ENCODE results near the gene CHAF1B.

Gene CHAF1B

DNA sequence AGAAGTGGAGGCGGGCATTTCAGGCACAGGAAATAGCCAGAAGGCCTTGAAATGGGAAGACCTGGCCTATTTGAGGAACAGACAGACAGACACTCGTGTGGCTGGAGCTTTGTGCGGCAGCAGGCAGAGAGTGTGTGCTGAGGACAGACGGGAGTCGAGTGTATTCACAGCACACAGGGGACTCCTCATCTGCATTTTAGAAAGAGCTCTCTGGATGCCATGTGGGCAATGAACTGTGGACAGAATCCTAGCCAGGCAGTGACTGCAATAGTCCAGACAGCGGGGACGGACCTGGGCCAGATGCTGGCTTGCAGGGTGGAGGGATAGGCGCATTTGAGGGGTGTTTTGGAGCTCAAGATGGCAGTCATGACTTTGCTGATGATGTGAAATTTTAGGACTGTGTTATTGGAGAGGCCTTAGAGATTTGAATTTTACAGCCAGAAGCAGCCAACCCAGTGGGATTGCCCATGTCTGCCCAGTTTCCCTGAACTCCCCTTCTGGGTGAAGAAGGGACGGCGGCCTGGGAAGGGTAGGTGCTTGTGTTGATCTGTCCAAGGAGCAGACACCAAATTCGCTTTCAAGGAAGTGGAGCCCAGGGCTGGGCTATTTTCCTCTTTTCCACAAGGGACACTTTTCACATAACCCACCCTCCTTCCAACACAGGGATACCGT is 43.7 kb downstream of the CHAF1B start:
- DNase-seq (ENCODE audit: low spot score) = no peak

DNA sequence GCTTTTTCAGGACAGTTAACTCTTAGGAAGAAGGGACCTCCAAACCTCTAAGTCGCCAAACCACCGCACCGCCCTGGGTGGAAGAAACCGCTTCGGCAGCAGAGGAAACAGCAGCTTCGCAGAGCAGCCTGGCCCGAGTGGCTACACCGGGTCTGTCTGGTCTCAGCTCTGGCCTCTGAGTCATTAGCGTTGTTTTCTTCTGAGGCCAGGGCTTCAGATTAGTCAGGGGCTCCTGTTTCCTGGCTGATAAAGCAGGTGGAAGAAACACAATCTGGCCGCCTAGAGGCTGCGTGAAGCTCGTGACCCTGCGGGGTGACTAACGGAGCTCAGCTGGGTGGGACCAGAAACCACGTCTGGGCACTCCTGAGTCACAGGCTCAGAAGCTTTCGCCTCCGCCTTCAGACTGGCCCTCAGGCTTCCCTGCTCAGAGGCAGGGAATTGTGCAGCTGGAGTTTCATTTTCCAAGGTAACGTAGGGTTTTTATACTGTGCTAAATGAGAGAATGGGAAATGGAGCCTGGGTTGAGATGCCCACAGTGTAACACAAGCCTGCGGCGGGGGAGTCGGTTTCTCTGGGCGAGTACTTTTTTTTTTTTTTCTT is 44.9 kb downstream of the CHAF1B start:
- no peak for DNase-seq (ENCODE audit: low spot score)

DNA sequence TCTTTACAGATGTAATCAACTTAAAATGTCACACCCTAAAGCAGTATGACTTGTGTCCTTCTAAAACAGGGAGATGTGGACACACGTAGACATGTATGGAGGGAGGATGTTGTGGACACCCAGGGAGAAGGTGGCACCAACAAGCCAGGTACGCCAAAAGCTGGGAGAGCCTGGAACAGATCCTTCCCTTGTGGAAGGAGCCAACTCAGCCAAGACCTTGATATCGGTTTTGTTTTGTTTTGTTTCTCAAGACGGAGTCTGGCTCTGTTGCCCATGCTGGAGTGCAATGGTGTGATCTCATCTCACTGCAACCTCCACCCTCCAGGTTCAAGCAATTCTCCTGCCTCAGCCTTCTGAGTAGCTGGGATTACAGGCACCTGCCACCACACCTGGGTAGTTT is 45.6 kb downstream of the CHAF1B start:
- DNase-seq (ENCODE audit: low spot score) = no peak

DNA sequence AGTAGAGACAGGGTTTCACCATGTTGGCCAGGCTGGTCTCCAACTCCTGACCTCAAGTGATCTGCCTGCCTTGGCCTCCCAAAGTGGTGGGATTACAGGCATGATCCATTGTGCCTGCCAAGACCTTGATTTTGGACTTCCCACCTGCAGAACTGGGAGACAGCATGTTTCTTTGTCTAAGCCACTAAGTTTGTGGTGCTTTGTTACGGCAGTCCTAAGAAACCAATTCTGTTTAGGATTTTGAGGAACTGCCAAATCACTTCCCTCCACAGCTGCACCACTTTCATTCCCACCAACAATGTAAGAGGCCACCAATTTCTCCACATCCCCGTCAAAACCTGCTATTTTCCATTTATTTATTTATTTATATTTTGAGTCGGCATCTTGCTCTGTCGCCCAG is 46.1 kb downstream of the CHAF1B start:
- DNase-seq (ENCODE audit: low spot score) = no peak

DNA sequence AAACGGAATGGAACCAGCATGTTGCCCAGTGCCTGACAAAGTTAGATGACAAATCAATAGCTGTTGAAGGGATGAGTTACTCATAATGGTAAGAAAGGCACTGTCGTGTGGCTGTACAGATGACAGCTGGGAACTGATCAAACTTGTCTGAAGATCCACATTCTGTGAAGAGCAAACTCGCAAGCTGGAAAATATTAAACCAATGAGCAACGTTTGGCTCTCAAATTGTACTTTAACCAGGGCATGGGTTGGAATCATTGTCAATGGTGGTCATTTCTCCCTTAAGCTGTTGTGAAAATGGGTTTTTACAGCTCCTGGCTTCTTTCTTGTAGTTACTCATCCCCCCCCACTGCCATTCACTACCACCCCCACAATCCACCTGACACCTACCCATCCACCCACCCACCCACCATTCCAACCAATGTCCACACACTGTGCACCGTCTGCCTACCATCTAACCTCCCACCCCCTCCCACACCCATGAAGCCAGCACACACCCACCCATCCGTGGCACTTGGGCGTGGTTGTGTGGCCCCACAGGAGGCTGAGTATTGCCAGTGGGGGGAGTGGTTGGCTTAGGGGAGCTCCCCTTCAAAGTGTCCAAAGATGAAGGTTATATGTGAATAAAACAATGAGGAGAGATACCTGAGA is 48.0 kb downstream of the CHAF1B start:
- DNase-seq (ENCODE audit: low spot score) = no peak

DNA sequence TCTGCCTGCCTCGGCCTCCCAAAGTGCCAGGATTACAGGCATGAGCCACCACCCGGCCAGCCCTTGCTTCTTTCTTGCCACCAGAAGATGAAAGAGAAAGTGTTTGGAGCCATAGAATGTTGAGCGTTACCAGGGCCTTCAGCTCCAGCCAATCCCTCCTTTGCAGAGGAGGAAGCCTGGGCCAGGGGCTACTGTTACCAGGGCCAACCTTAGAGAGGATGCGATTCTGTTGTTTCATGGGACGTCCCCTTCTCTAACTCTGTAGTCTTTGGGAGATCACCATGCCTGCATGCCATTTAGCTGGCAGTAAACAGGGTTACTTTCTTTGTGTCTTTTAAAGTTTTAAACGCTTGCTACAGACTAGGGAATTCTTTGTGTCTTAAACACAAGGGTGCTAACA is 49.0 kb downstream of the CHAF1B start:
- no peak for DNase-seq (ENCODE audit: low spot score)

DNA sequence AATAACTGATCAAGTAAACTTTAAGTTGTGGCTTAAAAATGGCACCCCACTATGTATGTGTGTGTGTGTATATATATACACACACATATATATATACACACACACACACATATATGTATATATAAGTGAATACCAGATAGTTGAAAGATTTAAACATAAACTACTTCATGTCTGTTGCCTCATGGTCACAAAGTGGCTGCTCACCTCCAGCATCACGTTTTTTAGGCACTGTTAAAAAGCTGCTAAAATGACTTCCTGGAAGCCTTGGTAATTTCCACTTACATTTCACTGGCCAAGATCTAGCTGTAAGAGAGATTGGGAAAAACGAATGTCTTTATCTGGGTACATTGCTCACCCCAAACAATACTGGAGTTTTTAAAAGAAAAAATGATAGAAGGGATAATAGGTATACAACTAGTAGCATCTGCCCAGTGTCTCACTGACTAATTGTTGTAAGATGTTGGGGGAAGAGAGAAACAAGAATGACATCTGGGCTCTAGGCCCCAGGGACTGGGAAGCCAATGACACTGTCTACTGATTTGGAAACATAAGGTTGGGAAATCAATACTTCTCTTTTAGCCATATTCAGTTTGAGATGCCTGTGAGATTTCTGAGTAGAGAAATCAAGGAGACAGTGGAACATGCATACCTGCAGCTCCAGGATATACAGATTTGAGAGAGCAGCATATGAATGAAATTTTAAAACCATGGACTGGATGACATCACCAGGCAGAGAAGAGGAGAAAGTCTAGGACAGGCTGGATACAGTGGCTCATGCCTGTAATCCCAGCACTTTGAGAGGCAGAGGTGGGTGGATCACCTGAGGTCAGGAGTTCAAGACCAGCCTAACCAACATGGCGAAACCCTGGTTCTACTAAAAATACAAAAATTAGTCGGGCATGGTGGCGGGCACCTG is 51.9 kb downstream of the CHAF1B start:
- DNase-seq (ENCODE audit: low spot score) = no peak

DNA sequence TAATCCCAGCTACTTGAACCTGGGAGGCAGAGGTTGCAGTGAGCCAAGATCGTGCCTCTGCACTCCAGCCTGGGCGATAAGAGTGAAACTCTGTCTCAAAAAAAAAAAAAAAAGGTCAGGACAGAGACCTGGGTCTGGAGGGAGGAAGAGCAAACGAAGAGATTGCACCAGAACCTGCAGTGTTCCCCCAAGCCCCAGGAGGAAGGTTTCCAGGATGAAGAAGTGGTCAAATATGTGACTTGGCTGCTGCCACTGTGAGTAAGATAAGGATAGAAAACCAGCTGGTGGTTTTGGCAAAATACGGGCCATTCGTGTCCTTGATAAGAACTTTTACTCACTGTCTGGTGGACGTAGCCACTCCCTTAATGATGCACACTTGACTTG is 52.5 kb downstream of the CHAF1B start:
- DNase-seq (ENCODE audit: low spot score) = no peak

DNA sequence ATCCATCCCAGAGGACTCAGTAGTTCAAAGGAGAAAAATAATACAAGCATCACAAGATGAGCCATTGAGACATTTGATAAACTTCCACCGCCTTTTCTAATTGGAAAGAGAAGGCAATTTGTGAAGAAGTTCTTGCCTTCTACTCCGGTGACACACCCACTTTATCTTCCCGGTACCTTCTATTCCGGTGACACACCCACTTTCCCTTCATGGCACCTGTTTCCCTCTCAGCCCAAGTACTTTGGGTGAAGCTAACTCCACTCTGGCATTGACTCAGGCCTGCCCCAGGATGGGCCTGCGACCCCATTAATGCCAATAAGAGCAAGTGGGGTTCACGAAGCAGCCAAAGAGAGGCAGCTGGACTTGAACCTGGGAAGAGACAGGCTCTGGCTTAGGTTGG is 56.5 kb downstream of the CHAF1B start:
- DNase-seq (ENCODE audit: low spot score) = no peak

DNA sequence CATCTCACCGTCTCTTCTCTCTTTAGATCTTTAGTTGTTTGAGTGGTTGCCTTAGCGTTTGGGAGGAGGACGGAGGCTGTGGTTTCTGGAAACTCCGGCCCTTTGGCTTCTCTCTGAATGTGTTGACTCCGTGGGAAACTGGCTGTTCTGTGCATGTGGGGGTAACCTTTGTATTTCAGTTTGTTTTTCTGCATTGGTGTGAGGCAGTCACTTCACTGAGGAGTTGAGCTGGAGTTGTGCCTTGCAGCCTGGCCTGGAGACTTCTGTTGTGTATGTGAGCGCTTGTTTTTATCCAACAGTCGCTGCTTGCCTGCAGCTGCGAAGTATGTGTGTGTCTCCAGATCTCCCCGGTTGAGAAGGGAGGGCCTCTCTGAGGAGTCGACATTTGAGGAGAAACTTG is 61.1 kb downstream of the CHAF1B start:
- DNase-seq (ENCODE audit: low spot score) = no peak

DNA sequence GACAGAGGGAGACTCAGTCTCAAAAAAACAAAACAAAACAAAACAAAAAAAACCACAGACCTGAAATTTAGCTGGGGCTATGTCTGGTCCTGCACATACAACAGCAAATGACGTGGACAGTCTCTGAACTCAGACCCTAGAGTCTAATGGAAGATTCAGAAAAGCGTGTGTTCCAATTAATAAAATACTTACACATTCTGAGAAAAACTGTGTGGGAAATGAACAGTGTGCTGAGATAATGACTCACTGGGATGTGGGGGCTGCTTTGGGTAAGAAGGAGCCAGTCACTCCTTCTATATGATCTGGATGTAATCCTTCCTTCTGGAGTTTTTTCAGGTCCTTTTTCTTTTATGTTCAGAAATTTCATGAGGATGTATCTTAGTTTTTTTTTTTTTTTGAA is 65.3 kb downstream of the CHAF1B start:
- no peak for DNase-seq (ENCODE audit: low spot score)

DNA sequence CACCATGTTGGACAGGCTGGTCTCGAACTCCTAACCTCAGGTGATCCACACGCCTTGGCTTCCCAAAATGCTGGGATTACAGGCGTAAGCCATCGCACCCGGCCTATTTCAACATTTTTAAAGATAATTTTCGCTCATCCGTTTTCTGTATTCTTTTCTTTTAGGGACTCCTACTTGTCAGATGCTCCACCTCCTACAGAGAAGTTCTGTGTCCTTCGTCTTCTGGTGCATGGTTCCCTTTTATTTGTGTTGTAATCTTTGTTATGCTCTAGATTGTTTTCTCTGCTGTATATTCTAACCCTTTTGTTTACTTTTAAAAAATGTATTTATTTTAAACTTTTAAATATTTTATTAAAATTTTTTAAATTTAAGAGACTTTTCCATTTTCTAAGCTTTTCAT is 66.3 kb downstream of the CHAF1B start:
- DNase-seq (ENCODE audit: low spot score) = no peak

DNA sequence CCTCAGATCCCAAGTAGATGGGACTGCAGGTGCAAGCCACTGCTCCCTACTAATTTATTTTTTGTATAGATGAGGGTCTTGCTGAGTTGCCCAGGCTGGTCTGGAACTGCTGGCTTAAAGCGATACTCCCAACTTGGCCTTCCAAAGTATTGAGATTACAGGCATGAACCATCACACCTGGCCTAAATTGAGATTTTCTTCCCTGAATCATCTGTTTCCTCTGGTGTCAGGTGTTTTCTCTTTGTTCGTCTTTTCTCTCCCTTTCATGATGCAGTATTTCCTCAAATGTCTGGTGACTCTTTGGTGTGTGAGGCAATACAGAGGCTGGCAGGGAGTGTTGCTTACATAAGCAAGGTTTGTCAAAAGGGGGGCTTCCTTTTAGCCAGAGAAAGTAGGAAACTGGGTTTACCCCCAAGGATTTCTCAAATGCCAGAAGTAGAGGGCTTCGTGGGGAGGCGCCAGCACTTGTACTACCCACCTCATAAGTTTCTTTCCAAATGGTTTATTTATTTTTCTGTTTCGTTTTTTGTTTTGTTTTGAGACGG is 67.2 kb downstream of the CHAF1B start:
- no peak for DNase-seq (ENCODE audit: low spot score)

DNA sequence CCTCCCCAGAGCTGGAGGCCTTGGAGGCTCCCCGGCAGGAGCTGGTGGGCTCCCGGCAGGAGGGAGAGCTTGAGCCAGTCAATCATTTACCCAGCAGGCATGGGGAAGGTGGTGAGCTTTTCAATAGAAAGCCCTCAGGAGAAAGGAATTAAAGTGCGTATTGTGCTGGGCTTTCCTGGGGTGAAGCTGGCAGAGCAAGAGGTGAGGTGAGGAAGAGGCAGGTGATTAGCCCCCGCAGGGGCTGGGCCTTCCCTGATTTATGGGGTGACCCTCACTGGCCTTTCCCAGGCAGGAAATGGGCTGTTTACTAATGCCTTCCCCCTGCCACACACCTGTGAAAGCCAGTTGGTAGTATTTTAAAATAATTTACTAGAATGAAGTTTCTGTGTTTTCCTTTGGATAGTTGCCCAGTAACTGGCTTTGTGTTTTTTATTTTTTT is 68.9 kb downstream of the CHAF1B start:
- no peak for DNase-seq (ENCODE audit: low spot score)

DNA sequence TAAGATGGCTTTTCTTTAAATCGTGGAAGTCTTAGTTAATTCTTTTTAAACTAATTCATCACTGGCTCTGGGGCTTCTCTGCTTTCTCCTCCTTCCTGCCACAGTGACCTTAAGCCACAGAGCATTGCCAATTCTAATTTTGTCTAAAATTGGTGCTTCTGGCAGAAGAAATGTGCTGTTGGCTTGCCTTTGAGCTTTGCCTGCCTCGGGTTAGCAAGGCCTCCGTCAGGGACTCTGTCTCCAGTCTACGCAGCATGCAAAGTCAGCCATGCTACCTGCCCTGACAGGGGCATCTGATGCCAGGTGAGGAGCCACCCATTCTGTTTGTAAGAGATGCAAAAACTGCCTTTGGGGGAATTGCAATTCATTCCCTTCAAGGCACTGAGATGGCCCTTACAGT is 69.5 kb downstream of the CHAF1B start:
- DNase-seq (ENCODE audit: low spot score) = no peak

DNA sequence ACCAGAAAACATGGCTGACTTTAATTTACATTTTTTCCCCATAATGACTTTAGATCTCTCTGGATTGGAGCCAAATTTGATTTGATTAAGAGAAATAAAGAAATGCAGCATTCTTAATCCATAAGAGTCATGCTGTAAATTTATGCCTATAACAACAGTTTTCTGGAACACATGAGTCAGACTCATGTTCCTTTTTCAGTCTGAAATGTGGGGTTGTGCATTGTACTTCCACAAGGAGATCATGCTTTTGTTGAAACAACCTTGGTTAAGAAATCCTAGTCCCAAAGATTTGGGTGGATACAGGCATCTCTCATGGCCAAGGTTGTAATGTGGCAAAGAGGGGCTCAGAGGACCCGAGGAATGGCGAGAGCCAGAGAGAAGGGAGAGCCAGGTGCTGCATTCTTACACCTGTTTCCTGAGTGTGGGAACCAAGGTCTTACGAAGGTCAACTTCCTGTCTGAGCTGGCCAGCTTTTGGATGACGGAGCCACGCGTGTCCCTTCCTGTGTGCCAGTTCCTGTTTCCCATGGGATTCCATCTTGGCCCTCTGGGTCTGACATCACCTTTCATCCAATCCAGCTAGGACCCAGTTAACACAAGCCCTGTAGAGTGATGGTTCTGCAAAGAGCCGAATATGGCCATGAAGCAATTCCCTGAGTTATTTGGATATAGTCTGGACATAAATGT is 71.7 kb downstream of the CHAF1B start:
- DNase-seq (ENCODE audit: low spot score) = no peak

DNA sequence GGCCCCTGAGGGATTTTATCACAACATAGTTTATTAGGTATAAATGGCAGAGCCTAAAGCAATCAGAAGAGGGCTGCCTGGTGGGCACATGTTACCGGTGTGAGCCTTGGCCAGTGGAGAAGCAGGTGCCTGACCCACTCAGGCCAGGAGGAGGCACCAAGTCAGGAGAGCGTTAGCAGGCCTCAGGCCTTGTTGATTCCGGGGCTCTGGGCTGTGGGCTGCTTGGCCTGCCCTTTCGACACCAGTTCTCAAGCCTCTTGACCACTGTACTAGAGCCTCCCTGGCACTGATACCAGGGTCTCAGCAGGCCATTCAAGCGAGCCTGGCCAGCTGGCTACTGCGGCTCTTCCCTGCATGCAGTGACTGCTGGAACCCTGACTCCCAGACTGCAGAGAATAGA is 73.9 kb downstream of the CHAF1B start:
- DNase-seq (ENCODE audit: low spot score) = no peak

DNA sequence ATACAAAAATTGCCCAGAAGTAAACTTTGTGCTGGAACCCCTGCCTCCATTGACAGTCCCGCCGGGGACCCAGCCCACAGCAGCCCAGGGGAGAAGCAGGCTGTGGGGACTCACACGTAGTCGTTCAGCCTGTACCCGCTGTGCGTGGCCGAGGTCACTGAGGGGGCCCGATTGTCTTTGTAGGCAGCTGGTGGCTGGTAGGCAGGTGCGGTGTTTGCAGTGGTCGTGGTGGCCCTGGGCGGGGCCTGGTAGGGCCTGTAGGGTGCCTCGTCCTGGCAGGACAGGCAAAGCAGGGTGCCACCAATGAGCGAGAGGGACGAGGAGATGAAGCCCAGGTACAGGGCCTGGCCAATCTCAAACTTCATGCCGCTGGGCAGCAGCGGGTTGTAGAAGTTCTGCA is 75.7 kb downstream of the CHAF1B start:
- no peak for DNase-seq (ENCODE audit: low spot score)

DNA sequence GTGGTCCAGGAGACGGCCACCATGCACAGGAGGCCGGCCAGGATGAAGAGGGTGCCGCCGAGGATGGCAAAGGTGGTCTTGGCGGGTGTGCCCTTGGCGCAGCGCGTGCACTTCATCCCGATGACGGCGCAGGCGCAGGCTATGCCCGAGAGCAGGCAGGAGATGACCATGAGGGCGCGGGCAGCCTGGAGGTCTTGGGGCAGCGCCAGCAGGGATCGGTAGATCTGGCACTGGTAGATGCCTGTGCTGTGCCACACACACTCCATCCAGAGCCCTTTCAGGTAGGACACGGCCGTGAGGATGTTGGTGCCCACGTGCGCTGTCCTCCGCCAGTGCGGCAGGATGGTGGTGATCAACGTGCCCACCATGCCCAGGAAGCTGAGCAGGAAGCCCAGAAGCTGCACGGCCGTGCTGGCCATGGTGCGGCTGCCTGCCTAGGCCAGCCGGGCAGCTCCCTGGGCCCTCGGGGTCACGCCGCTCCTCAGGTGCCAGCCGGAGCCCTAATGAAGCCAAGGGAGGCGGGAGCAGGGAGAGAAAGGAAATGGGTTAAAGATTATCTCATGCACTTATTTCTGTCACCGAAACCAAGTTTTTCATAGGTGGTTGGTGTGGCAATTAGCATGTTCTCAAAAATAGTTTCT is 76.2 kb downstream of the CHAF1B start:
- DNase-seq (ENCODE audit: low spot score) = no peak

DNA sequence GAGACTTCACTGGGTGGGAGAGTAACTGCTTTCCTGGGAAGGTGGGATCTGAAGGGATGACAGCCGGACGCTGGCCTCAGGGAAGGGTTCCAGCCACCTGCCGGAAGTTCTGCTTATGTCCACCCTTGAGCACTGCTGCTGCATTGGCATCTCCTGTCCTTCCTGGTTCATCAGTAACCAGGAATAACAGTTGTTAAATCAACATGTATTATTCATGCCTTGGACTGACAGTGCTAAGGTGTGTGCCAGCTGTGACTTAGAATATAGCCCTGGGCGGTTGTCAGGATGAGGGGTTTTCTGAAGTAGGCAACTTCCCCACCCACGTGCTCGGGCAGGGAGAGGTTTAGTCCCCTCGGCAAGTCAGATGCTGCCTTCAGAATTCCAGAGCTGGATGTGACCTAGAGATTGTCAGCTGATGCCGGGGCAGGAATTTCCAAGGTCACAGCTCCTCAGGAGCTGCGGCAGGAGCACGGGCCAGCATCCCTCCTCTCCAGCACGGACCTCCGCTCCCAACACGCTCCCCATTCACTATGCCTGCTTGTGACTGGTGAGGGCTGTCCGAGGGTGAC is 76.8 kb downstream of the CHAF1B start:
- no peak for DNase-seq (ENCODE audit: low spot score)

DNA sequence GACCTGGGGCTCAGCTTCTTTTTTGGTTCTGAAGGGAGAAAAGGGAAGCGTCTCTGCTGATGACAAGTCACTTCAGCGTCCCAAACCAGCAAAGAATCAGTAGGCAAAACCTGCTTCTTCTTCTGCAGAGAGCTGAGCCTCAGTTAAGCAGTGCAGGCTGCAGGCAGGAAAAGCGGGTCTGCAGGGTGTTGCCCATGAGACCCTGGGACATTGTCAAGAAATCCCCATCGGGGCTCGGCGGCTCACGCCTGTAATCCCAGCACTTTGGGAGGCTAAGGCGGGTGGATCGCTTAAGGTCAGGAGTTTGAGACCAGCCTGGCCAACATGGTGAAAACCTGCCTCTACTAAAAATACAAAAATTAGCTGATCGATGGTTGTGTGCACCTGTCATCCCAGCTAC is 78.0 kb downstream of the CHAF1B start:
- no peak for DNase-seq (ENCODE audit: low spot score)

Measured in globus pallidus (tissue), 1 donor.